Esophagus squamous epithelium (tissue), 5 donors: ENCODE results near the gene SCARB1. TPM values are rescaled to one million over a fixed set of nuclear protein-coding genes. Genes with fewer than 3 reads are reported as not detected.
"Not testable (repeated sequence)": the region's sequence is repeated elsewhere in the genome, so short reads cannot be mapped to it uniquely, and the experiment has no call there.

ENCODE experiments used
- DNase-seq: peaks from one replicate; lab custom pipeline; 2025; lab: John Stamatoyannopoulos, UW
- H3K27ac ChIP-seq, 4 donors: fragments of 200-600 bp; sonication (generic); one replicate each; pipeline ENCODE4 v1.5.1; 2016 to 2019; ENCODE audit warnings: mild to moderate bottlenecking in 1 of 4
- H3K27me3 ChIP-seq, 4 donors: fragments of 200-600 bp; sonication (generic); 1 replicate in 3 of 4; 2 replicates in 1 of 4; pipeline versions ENCODE4 v1.5.1 to v1.6.0; 2017 to 2021; ENCODE audit warnings: antibody characterized with exemption in 1 of 4
- H3K36me3 ChIP-seq, 3 donors: fragments of 200-600 bp; sonication (generic); one replicate each; pipeline ENCODE4 v1.5.1; 2016 to 2019
- H3K4me1 ChIP-seq, 3 donors: fragments of 200-600 bp; sonication (generic); one replicate each; pipeline ENCODE4 v1.5.1; 2017 to 2019
- H3K4me3 ChIP-seq, 4 donors: fragments of 200-600 bp; sonication (generic); 1 replicate in 3 of 4; 2 replicates in 1 of 4; pipeline ENCODE4 v1.5.1; 2016 to 2019; ENCODE audit warnings: mild to moderate bottlenecking in 2 of 4, moderate library complexity in 1 of 4
- H3K9me3 ChIP-seq, 3 donors: fragments of 200-600 bp; sonication (generic); one replicate each; pipeline ENCODE4 v1.5.1; 2016 to 2019
- POLR2A ChIP-seq, 4 donors: fragments of 450-650 bp; IDR thresholded peaks; one replicate each; pipeline ENCODE4 v1.6.1; 2017; ENCODE audit warnings: antibody characterized with exemption in 4 of 4, mild to moderate bottlenecking in 4 of 4, moderate library complexity in 3 of 4
- WGBS, 2 donors: methylation state at CpG; one replicate each; pipeline ENCODE4 v1.1.5; 2018; 5-methylcytosine and 5-hydroxymethylcytosine counted together
- intact Hi-C: fragments of 100-400 bp; cut with DNase I; formaldehyde crosslinking; loops from one replicate; pipeline ENCODE4 v1.15.0; 2022
- total RNA-seq, 4 donors: library from RNA; depleted of rRNA; stranded (reverse); fragments of >200 nt; gene quantifications; one replicate each; pipeline ENCODE4 v1.1.0, GENCODE V29; 2016
- TF ChIP-seq, protein P1 (sequence below), 6 experiments: fragments of 450-650 bp in 4 of 6; fragments of 200-600 bp in 2 of 6; sonication (generic) in 2 of 6; IDR thresholded peaks; one replicate each; pipeline ENCODE4 v1.5.1; 2016 to 2019; ENCODE audit warnings: antibody characterized with exemption in 6 of 6, mild to moderate bottlenecking in 4 of 6, moderate library complexity in 4 of 6
- donor health status: DM: yes; HTN: yes; CAD: no.

The SCARB1 gene
- total RNA-seq, 4 donors from 2014 or later = 7.1 to 9.5 (median 8.8) TPM

DNA sequence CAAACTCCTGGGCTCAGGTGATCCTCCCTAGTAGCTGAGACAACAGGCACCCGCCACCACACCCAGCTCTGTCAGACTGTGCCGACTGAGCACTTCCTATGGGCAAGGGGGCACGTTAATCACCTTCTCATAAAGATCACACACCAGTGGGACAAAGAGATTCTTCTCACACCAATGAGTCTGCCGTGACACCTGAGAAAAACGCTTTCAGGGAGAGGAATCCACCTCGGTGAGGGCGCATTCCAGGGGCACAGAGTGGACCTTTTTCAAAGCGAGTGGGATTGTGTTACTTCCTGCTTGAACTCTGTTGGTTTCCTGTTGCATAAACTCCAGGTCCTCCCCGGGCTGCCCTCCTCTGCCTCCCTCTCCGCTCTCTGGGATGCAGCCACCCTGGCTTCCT is 17.5 kb upstream of the SCARB1 start:
- 58 to 73% methylated on average over 10 of the region's 10 CpGs for WGBS, 2 donors
- Histone ChIP-seq H3K4me3 (no peak overlapping the region), H3K36me3 (no peaks in the 10 kb centered on the region), H3K4me1 (no peaks in the 10 kb centered on the region), H3K9me3 (no peaks in the 10 kb centered on the region), H3K27me3 (no peaks in the 10 kb centered on the region), H3K27ac (no peak overlapping the region)
- intact Hi-C loops = no loop called here
- no peak for DNase-seq
- TF ChIP-seq, protein P1, sequence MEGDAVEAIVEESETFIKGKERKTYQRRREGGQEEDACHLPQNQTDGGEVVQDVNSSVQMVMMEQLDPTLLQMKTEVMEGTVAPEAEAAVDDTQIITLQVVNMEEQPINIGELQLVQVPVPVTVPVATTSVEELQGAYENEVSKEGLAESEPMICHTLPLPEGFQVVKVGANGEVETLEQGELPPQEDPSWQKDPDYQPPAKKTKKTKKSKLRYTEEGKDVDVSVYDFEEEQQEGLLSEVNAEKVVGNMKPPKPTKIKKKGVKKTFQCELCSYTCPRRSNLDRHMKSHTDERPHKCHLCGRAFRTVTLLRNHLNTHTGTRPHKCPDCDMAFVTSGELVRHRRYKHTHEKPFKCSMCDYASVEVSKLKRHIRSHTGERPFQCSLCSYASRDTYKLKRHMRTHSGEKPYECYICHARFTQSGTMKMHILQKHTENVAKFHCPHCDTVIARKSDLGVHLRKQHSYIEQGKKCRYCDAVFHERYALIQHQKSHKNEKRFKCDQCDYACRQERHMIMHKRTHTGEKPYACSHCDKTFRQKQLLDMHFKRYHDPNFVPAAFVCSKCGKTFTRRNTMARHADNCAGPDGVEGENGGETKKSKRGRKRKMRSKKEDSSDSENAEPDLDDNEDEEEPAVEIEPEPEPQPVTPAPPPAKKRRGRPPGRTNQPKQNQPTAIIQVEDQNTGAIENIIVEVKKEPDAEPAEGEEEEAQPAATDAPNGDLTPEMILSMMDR (IDR thresholded peaks at IDR 0.05) = no peak
- no peak for TF ChIP-seq POLR2A (IDR thresholded peaks at IDR 0.05)

DNA sequence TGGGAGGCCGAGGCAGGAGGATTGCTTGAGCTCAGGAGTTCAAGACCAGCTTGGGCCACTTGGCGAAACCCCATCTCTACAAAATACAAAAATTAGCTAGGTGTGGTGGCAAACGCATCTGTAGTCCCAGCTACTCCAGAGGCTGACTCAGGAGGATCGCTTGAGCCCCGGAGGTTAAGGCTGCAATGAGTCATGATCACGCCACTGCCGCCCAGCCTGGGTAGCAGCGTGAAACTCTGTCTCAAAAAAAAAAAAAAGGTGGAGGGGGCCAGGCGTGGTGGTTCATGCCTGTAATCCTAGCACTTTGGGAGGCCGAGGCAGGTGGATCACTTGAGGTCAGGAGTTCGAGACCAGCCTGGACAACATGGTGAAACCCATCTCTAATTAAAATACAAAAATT is 16.7 kb upstream of the SCARB1 start:
- H3K4me1 ChIP-seq, H3K27me3 ChIP-seq, H3K4me3 ChIP-seq, H3K27ac ChIP-seq, DNase-seq, intact Hi-C loops, H3K9me3 ChIP-seq, H3K36me3 ChIP-seq: not testable (repeated sequence)
- WGBS, 2 donors = 55 to 63% methylated on average over 7 to 8 of the region's 11 CpGs

DNA sequence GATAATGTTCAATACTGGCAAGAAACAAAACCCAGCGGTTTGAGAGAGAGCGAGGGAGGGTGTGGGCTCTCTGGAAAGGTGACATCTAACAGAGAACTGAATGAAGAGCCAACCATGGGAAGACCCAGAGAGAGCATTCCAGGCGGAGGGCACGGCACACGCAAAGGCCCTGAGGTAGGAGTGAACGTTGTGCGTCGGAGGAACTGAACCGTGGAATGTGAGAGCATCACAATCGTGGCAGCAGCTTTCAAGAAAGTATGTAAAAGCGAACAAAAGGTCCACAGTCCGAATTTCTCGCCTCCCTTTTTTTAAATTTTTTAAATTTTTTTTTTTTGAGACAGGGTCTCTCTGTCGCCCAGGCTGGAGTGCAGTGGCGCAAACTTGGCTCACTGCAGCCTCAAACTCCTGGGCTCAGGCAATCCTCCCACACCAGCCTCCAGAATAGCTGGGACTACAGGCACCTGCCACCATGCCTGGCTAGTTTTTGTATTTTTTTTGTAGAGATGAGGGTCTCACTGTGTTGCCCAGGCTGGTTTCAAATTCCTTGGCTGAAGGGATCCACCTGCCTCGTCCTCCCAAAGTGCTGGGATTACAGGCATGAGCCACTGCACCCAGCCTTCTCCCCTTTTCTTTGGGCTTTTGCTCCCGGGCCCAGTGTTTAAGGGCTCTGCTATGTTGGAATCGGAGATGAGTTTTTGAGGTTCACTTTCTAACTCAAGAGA is 15.3 kb upstream of the SCARB1 start:
- DNase-seq = no peak
- H3K9me3 ChIP-seq = no peaks in the 10 kb centered on the region
- H3K4me1 ChIP-seq = no peaks in the 10 kb centered on the region
- intact Hi-C loops = no loop called here
- H3K27ac ChIP-seq = no peak overlapping the region
- no peaks in the 10 kb centered on the region for H3K27me3 ChIP-seq
- no peak overlapping the region for H3K4me3 ChIP-seq
- no peaks in the 10 kb centered on the region for H3K36me3 ChIP-seq
- 85 to 88% methylated on average over 18 of the region's 18 CpGs for WGBS, 2 donors
- TF ChIP-seq, protein P1 (IDR thresholded peaks at IDR 0.05) = no peak
- no peak for TF ChIP-seq POLR2A (IDR thresholded peaks at IDR 0.05)

DNA sequence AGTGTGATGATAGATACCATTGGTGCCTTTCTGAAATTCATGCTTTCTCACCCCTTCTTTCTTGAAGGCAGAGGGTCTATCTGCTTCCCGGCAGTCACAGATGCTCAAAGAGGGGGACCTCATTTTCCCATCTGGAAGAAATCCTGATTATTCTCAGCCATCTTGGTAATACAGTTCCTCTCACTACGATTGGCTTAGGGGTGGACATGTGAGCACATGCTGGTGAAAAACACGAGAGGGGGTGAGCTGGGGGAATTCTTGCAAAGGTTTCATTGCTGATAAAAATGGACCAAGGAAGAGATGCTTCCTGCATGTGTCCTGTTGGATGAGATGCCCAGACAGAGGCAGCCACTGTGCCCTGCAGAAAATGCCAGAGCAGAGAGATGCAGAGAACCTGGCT is 13.8 kb upstream of the SCARB1 start:
- Histone ChIP-seq H3K9me3 (no peaks in the 10 kb centered on the region), H3K36me3 (no peaks in the 10 kb centered on the region), H3K4me3 (no peak overlapping the region), H3K4me1 (no peaks in the 10 kb centered on the region), H3K27ac (no peak overlapping the region), H3K27me3 (no peaks in the 10 kb centered on the region)
- no peak for TF ChIP-seq POLR2A (IDR thresholded peaks at IDR 0.05)
- TF ChIP-seq, protein P1 (IDR thresholded peaks at IDR 0.05) = no peak
- WGBS, 2 donors = 48 to 73% methylated on average over 3 of the region's 3 CpGs
- intact Hi-C loops = no loop called here
- no peak for DNase-seq

DNA sequence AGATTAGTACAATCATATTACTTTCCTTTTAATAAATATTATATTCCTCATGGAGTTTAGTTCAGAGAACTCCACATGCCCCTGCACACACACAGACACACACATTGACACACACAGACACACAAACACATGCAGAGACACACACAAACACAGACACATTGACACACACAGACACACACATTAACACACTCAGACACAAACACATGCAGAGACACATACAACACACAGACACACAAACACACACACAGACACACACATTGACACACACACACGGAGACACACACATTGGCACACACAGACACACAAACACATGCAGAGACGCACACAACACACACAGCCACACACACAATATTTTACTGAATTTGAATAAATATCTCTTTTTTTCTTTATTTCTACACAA is 12.5 kb upstream of the SCARB1 start:
- no peak for DNase-seq
- H3K27ac ChIP-seq = no peak overlapping the region
- H3K9me3 ChIP-seq = no peaks in the 10 kb centered on the region
- 54 to 80% methylated on average over 2 of the region's 2 CpGs for WGBS, 2 donors
- no peaks in the 10 kb centered on the region for H3K36me3 ChIP-seq
- TF ChIP-seq, protein P1 (IDR thresholded peaks at IDR 0.05) = no peak
- no peak for TF ChIP-seq POLR2A (IDR thresholded peaks at IDR 0.05)
- no peaks in the 10 kb centered on the region for H3K4me1 ChIP-seq
- intact Hi-C loops = no loop called here
- no peaks in the 10 kb centered on the region for H3K27me3 ChIP-seq
- H3K4me3 ChIP-seq = no peak overlapping the region

DNA sequence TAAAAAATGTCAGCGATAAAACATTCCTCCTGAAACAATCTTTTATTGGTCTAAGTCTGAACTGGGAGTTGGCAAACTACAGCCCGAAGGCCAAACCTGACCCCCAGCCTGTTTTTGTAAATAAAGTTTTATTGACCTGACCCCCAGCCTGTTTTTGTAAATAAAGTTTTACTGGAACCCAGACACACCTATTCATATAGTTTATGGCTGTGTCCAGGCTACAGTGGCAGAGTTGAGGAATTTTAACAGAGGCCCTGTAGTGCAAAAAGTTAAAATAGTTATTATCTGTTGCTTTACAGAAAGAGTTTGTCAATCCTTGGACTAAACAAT is 12.1 kb upstream of the SCARB1 start:
- no peaks in the 10 kb centered on the region for H3K4me1 ChIP-seq
- no peaks in the 10 kb centered on the region for H3K9me3 ChIP-seq
- no peaks in the 10 kb centered on the region for H3K36me3 ChIP-seq
- H3K27me3 ChIP-seq = no peaks in the 10 kb centered on the region
- DNase-seq = no peak
- no peak overlapping the region for H3K4me3 ChIP-seq
- H3K27ac ChIP-seq = no peak overlapping the region
- WGBS, 2 donors = 86 to 89% methylated on average over 2 of the region's 2 CpGs
- TF ChIP-seq POLR2A (IDR thresholded peaks at IDR 0.05) = no peak
- TF ChIP-seq, protein P1 (IDR thresholded peaks at IDR 0.05) = no peak
- intact Hi-C loops = no loop called here
